GM12878 (cell line): ENCODE results near the gene CT55.
"Not testable (repeated sequence)": the region's sequence is repeated elsewhere in the genome, so short reads cannot be mapped to it uniquely, and the experiment has no call there.

Experiments
- CHD1 ChIP-seq: IDR thresholded peaks from 2 replicates; pipeline ENCODE4 v1.6.1; 2012; ENCODE audit warnings: low read depth, low read length, improper control_type of control experiment
- EZH2 ChIP-seq: IDR thresholded peaks from 2 replicates; pipeline ENCODE4 v1.6.1; 2012; ENCODE audit warnings: low read depth, mild to moderate bottlenecking, control low read depth, inconsistent platforms, low read length, borderline replicate concordance; ENCODE audit not compliant: control insufficient read depth
- POLR2AphosphoS2 ChIP-seq: IDR thresholded peaks from 2 replicates; pipeline ENCODE4 v1.6.1; 2011; ENCODE audit warnings: low read depth, mild to moderate bottlenecking, low read length, improper control_type of control experiment, moderate library complexity
- REST ChIP-seq: IDR thresholded peaks from 2 replicates; pipeline ENCODE4 v1.6.1; 2012; ENCODE audit warnings: mild to moderate bottlenecking, low read depth, low read length
- SIN3A ChIP-seq: IDR thresholded peaks from 2 replicates; pipeline ENCODE4 v1.6.1; 2012; ENCODE audit warnings: low read depth, low read length, improper control_type of control experiment
- TAF1 ChIP-seq: IDR thresholded peaks from 2 replicates; pipeline ENCODE4 v1.6.1; 2011; ENCODE audit warnings: mild to moderate bottlenecking, low read depth, low read length, borderline replicate concordance
- TF ChIP-seq, protein P1 (sequence below), 3 experiments: IDR thresholded peaks in 2 of 3; conservative IDR thresholded peaks in 1 of 3; 2 replicates each; pipeline ENCODE4 v1.5.1; 2011; ENCODE audit warnings: low read depth in 3 of 3, low read length in 3 of 3, mild to moderate bottlenecking in 3 of 3, control low read depth in 2 of 3, moderate library complexity in 2 of 3, inconsistent platforms in 1 of 3, mixed read lengths in 1 of 3; ENCODE audit not compliant: control insufficient read depth in 2 of 3, insufficient read depth in 1 of 3; ENCODE audit errors: extremely low read depth in 1 of 3
- TF ChIP-seq, protein P2 (sequence below): fragments of 450-650 bp; IDR thresholded peaks from 2 replicates; pipeline ENCODE4 v1.6.1; 2016; ENCODE audit warnings: mild to moderate bottlenecking, moderate library complexity, borderline replicate concordance

- TF ChIP-seq, protein P1, sequence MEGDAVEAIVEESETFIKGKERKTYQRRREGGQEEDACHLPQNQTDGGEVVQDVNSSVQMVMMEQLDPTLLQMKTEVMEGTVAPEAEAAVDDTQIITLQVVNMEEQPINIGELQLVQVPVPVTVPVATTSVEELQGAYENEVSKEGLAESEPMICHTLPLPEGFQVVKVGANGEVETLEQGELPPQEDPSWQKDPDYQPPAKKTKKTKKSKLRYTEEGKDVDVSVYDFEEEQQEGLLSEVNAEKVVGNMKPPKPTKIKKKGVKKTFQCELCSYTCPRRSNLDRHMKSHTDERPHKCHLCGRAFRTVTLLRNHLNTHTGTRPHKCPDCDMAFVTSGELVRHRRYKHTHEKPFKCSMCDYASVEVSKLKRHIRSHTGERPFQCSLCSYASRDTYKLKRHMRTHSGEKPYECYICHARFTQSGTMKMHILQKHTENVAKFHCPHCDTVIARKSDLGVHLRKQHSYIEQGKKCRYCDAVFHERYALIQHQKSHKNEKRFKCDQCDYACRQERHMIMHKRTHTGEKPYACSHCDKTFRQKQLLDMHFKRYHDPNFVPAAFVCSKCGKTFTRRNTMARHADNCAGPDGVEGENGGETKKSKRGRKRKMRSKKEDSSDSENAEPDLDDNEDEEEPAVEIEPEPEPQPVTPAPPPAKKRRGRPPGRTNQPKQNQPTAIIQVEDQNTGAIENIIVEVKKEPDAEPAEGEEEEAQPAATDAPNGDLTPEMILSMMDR (IDR thresholded peaks at IDR 0.05 in 2 of 3, conservative IDR thresholded peaks at IDR 0.05 in 1 of 3; ENCODE audit: control insufficient read depth in 2 of 3, extremely low read depth in 1 of 3, insufficient read depth in 1 of 3, low read depth in 3 of 3, low read length in 3 of 3) = not testable (repeated sequence)
- not testable (repeated sequence) for TF ChIP-seq POLR2AphosphoS2, REST, SIN3A, EZH2, CHD1, TAF1
- TF ChIP-seq, protein P2, sequence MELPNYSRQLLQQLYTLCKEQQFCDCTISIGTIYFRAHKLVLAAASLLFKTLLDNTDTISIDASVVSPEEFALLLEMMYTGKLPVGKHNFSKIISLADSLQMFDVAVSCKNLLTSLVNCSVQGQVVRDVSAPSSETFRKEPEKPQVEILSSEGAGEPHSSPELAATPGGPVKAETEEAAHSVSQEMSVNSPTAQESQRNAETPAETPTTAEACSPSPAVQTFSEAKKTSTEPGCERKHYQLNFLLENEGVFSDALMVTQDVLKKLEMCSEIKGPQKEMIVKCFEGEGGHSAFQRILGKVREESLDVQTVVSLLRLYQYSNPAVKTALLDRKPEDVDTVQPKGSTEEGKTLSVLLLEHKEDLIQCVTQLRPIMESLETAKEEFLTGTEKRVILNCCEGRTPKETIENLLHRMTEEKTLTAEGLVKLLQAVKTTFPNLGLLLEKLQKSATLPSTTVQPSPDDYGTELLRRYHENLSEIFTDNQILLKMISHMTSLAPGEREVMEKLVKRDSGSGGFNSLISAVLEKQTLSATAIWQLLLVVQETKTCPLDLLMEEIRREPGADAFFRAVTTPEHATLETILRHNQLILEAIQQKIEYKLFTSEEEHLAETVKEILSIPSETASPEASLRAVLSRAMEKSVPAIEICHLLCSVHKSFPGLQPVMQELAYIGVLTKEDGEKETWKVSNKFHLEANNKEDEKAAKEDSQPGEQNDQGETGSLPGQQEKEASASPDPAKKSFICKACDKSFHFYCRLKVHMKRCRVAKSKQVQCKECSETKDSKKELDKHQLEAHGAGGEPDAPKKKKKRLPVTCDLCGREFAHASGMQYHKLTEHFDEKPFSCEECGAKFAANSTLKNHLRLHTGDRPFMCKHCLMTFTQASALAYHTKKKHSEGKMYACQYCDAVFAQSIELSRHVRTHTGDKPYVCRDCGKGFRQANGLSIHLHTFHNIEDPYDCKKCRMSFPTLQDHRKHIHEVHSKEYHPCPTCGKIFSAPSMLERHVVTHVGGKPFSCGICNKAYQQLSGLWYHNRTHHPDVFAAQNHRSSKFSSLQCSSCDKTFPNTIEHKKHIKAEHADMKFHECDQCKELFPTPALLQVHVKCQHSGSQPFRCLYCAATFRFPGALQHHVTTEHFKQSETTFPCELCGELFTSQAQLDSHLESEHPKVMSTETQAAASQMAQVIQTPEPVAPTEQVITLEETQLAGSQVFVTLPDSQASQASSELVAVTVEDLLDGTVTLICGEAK = not testable (repeated sequence)
These were observed 45.1 kb downstream of the CT55 start for GRCh38 chrX:135126145-135126544.
